Stomach (tissue), 4 donors: ENCODE data around the gene BCAS1.

Source experiments
- POLR2AphosphoS5 ChIP-seq, 3 donors: sonication (generic); formaldehyde crosslinking; IDR thresholded peaks; one replicate each; pipeline ENCODE4 v1.6.1; 2016; ENCODE audit warnings: antibody characterized with exemption in 3 of 3
- TF ChIP-seq, protein P1 (sequence below), 7 experiments: fragments of 450-650 bp in 4 of 7; fragments of 200-600 bp in 3 of 7; sonication (generic) in 3 of 7; IDR thresholded peaks; one replicate each; pipeline ENCODE4 v1.5.1; 2016 to 2019; ENCODE audit warnings: antibody characterized with exemption in 7 of 7, control low read depth in 2 of 7, mild to moderate bottlenecking in 1 of 7

DNA sequence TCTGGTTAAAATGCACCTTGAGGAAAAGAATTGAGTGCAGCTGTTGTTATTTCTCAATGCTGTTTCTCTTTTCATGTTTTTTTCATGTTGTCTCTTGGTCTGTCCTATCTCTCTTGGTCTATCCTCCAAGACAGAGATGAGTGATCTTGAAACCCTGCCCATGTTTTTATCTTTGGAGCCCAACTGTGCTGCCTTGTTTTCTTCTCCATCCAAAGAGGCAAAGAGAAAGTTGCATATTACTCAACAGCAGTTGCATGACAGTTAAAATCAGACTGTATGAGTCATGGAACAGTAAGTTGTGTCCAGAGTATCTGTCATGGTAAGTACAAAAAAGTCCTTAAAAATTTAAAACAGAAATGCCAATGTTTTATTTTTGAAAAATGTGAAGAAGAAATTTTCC, 26.2 kb downstream of the BCAS1 start:
- TF ChIP-seq, protein P1, sequence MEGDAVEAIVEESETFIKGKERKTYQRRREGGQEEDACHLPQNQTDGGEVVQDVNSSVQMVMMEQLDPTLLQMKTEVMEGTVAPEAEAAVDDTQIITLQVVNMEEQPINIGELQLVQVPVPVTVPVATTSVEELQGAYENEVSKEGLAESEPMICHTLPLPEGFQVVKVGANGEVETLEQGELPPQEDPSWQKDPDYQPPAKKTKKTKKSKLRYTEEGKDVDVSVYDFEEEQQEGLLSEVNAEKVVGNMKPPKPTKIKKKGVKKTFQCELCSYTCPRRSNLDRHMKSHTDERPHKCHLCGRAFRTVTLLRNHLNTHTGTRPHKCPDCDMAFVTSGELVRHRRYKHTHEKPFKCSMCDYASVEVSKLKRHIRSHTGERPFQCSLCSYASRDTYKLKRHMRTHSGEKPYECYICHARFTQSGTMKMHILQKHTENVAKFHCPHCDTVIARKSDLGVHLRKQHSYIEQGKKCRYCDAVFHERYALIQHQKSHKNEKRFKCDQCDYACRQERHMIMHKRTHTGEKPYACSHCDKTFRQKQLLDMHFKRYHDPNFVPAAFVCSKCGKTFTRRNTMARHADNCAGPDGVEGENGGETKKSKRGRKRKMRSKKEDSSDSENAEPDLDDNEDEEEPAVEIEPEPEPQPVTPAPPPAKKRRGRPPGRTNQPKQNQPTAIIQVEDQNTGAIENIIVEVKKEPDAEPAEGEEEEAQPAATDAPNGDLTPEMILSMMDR (IDR thresholded peaks at IDR 0.05), result no peak
- no peak for TF ChIP-seq POLR2AphosphoS5 (IDR thresholded peaks at IDR 0.05)
